GM12878 (cell line): ENCODE results near the gene CCDC32. TPM values are rescaled to one million over a fixed set of nuclear protein-coding genes. Genes with fewer than 3 reads are reported as not detected.
A peak's percentile ranks its signal among the peaks of the same experiment; 100 is the strongest.

Experiments used
- ATAC-seq: fragments of 200-7000 bp; cut with Tn5 transposase; 3 replicates; pipeline ENCODE4 v1.9.1; 2020; ENCODE audit warnings: mild to moderate bottlenecking, moderate library complexity
- BruUV-seq: library from RNA; stranded (reverse); fragments of 400-500 nt; replicated peaks from 2 replicates; lab custom pipeline; 2021; lab: Mats Ljungman, UMichigan
- CTCF ChIA-PET: fragments of 300-600 bp; sonication (Branson Sonifier 250); formaldehyde crosslinking; extraction: SDS; loops from one replicate; lab custom pipeline; 2021; ENCODE audit warnings: inconsistent platforms; lab: Yijun Ruan, JAX
- POLR2A ChIA-PET: fragments of 350-600 bp; formaldehyde crosslinking; extraction: SDS; loops from one replicate; lab custom pipeline; 2021; ENCODE audit warnings: inconsistent platforms; lab: Charles Lee
- RAD21 ChIA-PET: fragments of 300-600 bp; sonication (Branson Sonifier 250); formaldehyde crosslinking; loops from one replicate; lab custom pipeline; 2023; ENCODE audit warnings: antibody characterized with exemption; ENCODE audit not compliant: unreplicated experiment; lab: Charles Lee
- SMC1A ChIA-PET: fragments of 300-600 bp; sonication (Branson Sonifier 250); formaldehyde crosslinking; loops from one replicate; lab custom pipeline; 2023; ENCODE audit not compliant: unreplicated experiment, uncharacterized antibody; lab: Charles Lee
- DNase-seq: peaks from one replicate; pipeline ENCODE4 v3.0.0-alpha.2; 2011; ENCODE audit warnings: low read depth, low spot score
- FAIRE-seq: peaks from 3 replicates; lab custom pipeline; 2011; peaks lifted over from hg19 to GRCh38; lab: Jason Lieb, UNC
- H2AFZ ChIP-seq: 2 replicates; pipeline ENCODE4 v1.6.0; 2011; ENCODE audit warnings: low read depth, low read length, control low read depth; ENCODE audit not compliant: control insufficient read depth
- H3K27ac ChIP-seq: 2 replicates; pipeline ENCODE4 v1.5.1; 2011; ENCODE audit warnings: control low read depth; ENCODE audit not compliant: control insufficient read depth, insufficient read depth
- H3K27me3 ChIP-seq, 2 experiments: replicated peaks in 1 of 2; 2 replicates each; pipeline versions ENCODE4 v1.6.0 to v1.6.1; 2011; ENCODE audit warnings: low read length in 1 of 2; ENCODE audit not compliant: control insufficient read depth in 2 of 2, insufficient read depth in 2 of 2
- H3K36me3 ChIP-seq, 2 experiments: 2 replicates each; pipeline ENCODE4 v1.5.1; 2011; ENCODE audit warnings: low read length in 1 of 2; ENCODE audit not compliant: control insufficient read depth in 2 of 2, insufficient read depth in 2 of 2
- H3K4me1 ChIP-seq: 2 replicates; pipeline ENCODE4 v1.6.1; 2011; ENCODE audit warnings: mild to moderate bottlenecking, low read length, moderate library complexity, mixed read lengths; ENCODE audit not compliant: control insufficient read depth, insufficient read depth
- H3K4me2 ChIP-seq: 2 replicates; pipeline ENCODE4 v1.6.0; 2011; ENCODE audit warnings: control low read depth; ENCODE audit not compliant: control insufficient read depth, insufficient read depth
- H3K4me3 ChIP-seq: fragments of 200-600 bp; sonication (generic); 2 replicates; pipeline ENCODE4 v1.5.1; 2016
- H3K79me2 ChIP-seq: 2 replicates; pipeline ENCODE4 v1.6.0; 2011; ENCODE audit warnings: low read length; ENCODE audit not compliant: control insufficient read depth, insufficient read depth
- H3K9ac ChIP-seq: 2 replicates; pipeline ENCODE4 v1.8.0; 2011; ENCODE audit warnings: low read length, control low read depth, mixed read lengths; ENCODE audit not compliant: control insufficient read depth, insufficient read depth
- H3K9me3 ChIP-seq: replicated peaks from 3 replicates; pipeline ENCODE4 v1.5.1; 2011; ENCODE audit warnings: mild to moderate bottlenecking, low read length; ENCODE audit not compliant: control insufficient read depth, insufficient read depth
- H4K20me1 ChIP-seq: 2 replicates; pipeline ENCODE4 v1.6.0; 2011; ENCODE audit not compliant: control insufficient read depth, insufficient read depth
- ASH2L ChIP-seq: fragments of 300-600, 200-600 bp; sonication (generic); IDR thresholded peaks from 2 replicates; pipeline ENCODE4 v1.6.1; 2017; ENCODE audit warnings: low read depth, mild to moderate bottlenecking, borderline replicate concordance
- BMI1 ChIP-seq: fragments of 450-650 bp; IDR thresholded peaks from 2 replicates; pipeline ENCODE4 v1.6.1; 2016; ENCODE audit warnings: mild to moderate bottlenecking, moderate library complexity, borderline replicate concordance
- FOXK2 ChIP-seq: fragments of 450-650 bp; IDR thresholded peaks from 2 replicates; pipeline ENCODE4 v1.6.1; 2017; ENCODE audit warnings: mild to moderate bottlenecking, moderate library complexity
- IKZF2 ChIP-seq, 2 experiments: fragments of 450-650 bp; IDR thresholded peaks; 2 replicates each; pipeline ENCODE4 v1.6.1; 2017; ENCODE audit warnings: mild to moderate bottlenecking in 2 of 2, moderate library complexity in 2 of 2
- KDM1A ChIP-seq: fragments of 200-600 bp; sonication (generic); IDR thresholded peaks from 2 replicates; pipeline ENCODE4 v1.6.1; 2016; ENCODE audit warnings: borderline replicate concordance
- LARP7 ChIP-seq: fragments of 450-650 bp; IDR thresholded peaks from 2 replicates; pipeline ENCODE4 v1.6.1; 2017; ENCODE audit warnings: mild to moderate bottlenecking
- MEF2A ChIP-seq: IDR thresholded peaks from 2 replicates; pipeline ENCODE4 v1.6.1; 2011; ENCODE audit warnings: low read depth, mild to moderate bottlenecking, low read length, moderate library complexity; ENCODE audit not compliant: insufficient read depth
- MTA2 ChIP-seq: fragments of 450-650 bp; IDR thresholded peaks from 2 replicates; pipeline ENCODE4 v1.6.1; 2016; ENCODE audit warnings: low read depth, mild to moderate bottlenecking, moderate library complexity
- MXI1 ChIP-seq: fragments of 150-350 bp; IDR thresholded peaks from 2 replicates; pipeline ENCODE4 v1.6.1; 2011; ENCODE audit warnings: low read depth, mild to moderate bottlenecking, inconsistent platforms, low read length, improper control_type of control experiment
- RCOR1 ChIP-seq: conservative IDR thresholded peaks from 2 replicates; pipeline ENCODE4 v1.6.1; 2012; ENCODE audit warnings: low read depth, low read length, improper control_type of control experiment
- SMAD5 ChIP-seq: IDR thresholded peaks from 2 replicates; pipeline ENCODE4 v1.6.1; 2016; ENCODE audit warnings: antibody characterized with exemption, low read depth
- SRF ChIP-seq, 2 experiments: IDR thresholded peaks; 2 replicates each; pipeline ENCODE4 v1.6.1; 2011; ENCODE audit warnings: low read depth in 2 of 2, low read length in 2 of 2, mild to moderate bottlenecking in 1 of 2, moderate library complexity in 1 of 2
- ZNF207 ChIP-seq: fragments of 450-650 bp; IDR thresholded peaks from 2 replicates; pipeline ENCODE4 v1.6.1; 2014; ENCODE audit warnings: antibody characterized with exemption, mild to moderate bottlenecking, borderline replicate concordance
- ZNF24 ChIP-seq: fragments of 450-650 bp; IDR thresholded peaks from 2 replicates; pipeline ENCODE4 v1.6.1; 2017; ENCODE audit warnings: antibody characterized with exemption, mild to moderate bottlenecking
- ZNF622 ChIP-seq: fragments of 450-650 bp; IDR thresholded peaks from 2 replicates; pipeline ENCODE4 v1.6.1; 2017; ENCODE audit warnings: mild to moderate bottlenecking, inconsistent platforms
- WGBS: methylation state at CpG from one replicate; pipeline ENCODE4 v1.1.6; 2016; ENCODE audit warnings: low lambda C conversion rate; ENCODE audit not compliant: insufficient replicate concordance, insufficient coverage; ENCODE audit errors: missing lambda C conversion rate; 5-methylcytosine and 5-hydroxymethylcytosine counted together
- in situ Hi-C: fragments of 300-500 bp; cut with MboI; formaldehyde crosslinking; loops from 9 replicates; pipeline ENCODE4 v1.14.3; 2018; ENCODE audit warnings: mixed read lengths
- intact Hi-C: fragments of 100-400 bp; cut with micrococcal nuclease; formaldehyde crosslinking; loops from one replicate; pipeline ENCODE4 v1.14.2; 2022; ENCODE audit not compliant: unreplicated experiment
- polyA plus RNA-seq, 11 experiments: library from polyadenylated mRNA; depleted of rRNA in 4 of 11; unstranded in 6 of 11; stranded (reverse) in 5 of 11; fragments of >200 nt; fragmentation: Nextera tagmentation in 4 of 11; fragmentation: Illumina TruSeq in 1 of 11; extraction: Ambion mirVana in 4 of 11; extraction: Trizol in 1 of 11; gene quantifications; 1 replicate in 1 of 11; 2 replicates in 10 of 11; pipeline versions ENCODE4 v1.2.1 to v1.2.3, GENCODE V29; 2011 to 2016; ENCODE audit warnings: inconsistent platforms in 2 of 11, missing spikeins in 2 of 11, low read depth in 1 of 11
- total RNA-seq, 4 experiments: library from RNA; depleted of rRNA in 3 of 4; stranded (reverse); fragments of >200 nt in 3 of 4; fragmentation: Illumina TruSeq in 1 of 4; extraction: Trizol in 1 of 4; gene quantifications; 2 replicates each; pipeline versions ENCODE4 v1.2.1 to v1.2.3, GENCODE V29; 2013 to 2021
- TF ChIP-seq, protein P1 (sequence below): fragments of 450-650 bp; IDR thresholded peaks from 2 replicates; pipeline ENCODE4 v1.6.1; 2014; ENCODE audit warnings: mild to moderate bottlenecking
- TF ChIP-seq, protein P2 (sequence below): IDR thresholded peaks from 2 replicates; pipeline ENCODE4 v1.6.1; 2012; ENCODE audit warnings: low read depth, low read length, improper control_type of control experiment
- TF ChIP-seq, protein P3 (sequence below): IDR thresholded peaks from 2 replicates; pipeline ENCODE4 v1.6.1; 2012; ENCODE audit warnings: low read length, inconsistent platforms
- TF ChIP-seq, protein P4 (sequence below): fragments of 450-650 bp; IDR thresholded peaks from 2 replicates; pipeline ENCODE4 v1.6.1; 2016; ENCODE audit warnings: mild to moderate bottlenecking

Gene CCDC32
- total and polyA plus RNA-seq, 10 of the 15 experiments (the other 5 are each of a cell fraction or from before 2014, with no cell fraction given) = 30.2 to 74.3 (median 46.5) TPM

DNA sequence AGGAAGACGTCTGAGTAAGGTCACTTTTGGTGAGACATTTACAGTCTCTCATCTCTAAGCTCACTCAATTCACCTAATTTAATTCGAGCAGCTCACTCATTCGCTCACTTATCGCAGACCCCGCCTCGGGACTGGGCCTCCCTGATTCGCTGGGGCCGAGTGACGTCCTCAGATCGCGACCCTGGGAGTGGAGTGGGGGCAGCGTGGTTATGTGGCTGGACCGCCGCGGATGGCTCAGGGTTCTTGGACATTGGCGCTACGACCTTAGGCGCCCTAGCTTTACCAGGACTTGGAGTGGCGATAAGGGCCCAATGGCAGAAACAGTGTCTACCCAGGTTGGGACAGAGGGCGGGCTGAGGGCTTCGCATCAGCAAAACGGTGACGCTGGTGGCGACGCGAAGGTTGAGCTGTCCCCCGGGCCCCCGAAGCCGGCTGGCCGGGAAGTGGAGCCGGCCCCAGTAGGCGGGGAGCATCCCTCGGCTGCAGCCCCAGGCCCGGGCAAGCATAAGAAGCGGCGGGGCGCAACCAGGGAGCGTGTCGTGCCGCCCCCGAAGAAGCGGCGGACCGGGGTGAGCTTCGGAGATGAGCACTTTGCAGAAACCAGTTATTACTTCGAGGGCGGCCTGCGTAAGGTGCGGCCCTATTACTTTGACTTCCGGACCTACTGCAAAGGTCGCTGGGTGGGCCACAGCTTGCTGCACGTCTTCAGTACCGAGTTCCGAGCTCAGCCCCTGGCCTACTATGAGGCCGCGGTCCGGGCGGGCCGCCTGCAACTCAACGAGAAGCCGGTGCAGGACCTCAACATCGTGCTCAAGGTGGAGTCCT is 4.5 kb upstream of the CCDC32 start, which contains the start of gene RPUSD2:
Gene RPUSD2 (plus strand): TSS at position 171 of the 825 bp plus-strand sequence. CDS start 39 bp downstream, at position 210.
- SMC1A ChIA-PET = interaction anchor here (0.7 to 1.8 kb wide), 22 partner anchors 10 to 216 kb away, joined by 3 to 17 read pairs (median 4); partner anchors contain the start of gene KNL1
- TF ChIP-seq, protein P1, sequence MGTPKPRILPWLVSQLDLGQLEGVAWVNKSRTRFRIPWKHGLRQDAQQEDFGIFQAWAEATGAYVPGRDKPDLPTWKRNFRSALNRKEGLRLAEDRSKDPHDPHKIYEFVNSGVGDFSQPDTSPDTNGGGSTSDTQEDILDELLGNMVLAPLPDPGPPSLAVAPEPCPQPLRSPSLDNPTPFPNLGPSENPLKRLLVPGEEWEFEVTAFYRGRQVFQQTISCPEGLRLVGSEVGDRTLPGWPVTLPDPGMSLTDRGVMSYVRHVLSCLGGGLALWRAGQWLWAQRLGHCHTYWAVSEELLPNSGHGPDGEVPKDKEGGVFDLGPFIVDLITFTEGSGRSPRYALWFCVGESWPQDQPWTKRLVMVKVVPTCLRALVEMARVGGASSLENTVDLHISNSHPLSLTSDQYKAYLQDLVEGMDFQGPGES = no peak
- peak in 1 of 2 experiments; percentile 81; a peak in 2 of 4 replicates for TF ChIP-seq SRF (IDR thresholded peaks at IDR 0.05; ENCODE audit: low read depth in 2 of 2, low read length in 2 of 2)
- no peak for TF ChIP-seq BMI1
- no peak for TF ChIP-seq MTA2
- TF ChIP-seq IKZF2 (IDR thresholded peaks at IDR 0.05) = no peak
- 0 out of 2 replicates have a peak, but pooled peaks have one; percentile 23 for TF ChIP-seq MEF2A
- TF ChIP-seq ASH2L = peak; percentile 91; the same call in 1 of the 2 replicates
- TF ChIP-seq KDM1A = no peak
- TF ChIP-seq FOXK2 = no peak
- no peak for TF ChIP-seq RCOR1
- TF ChIP-seq, protein P2, sequence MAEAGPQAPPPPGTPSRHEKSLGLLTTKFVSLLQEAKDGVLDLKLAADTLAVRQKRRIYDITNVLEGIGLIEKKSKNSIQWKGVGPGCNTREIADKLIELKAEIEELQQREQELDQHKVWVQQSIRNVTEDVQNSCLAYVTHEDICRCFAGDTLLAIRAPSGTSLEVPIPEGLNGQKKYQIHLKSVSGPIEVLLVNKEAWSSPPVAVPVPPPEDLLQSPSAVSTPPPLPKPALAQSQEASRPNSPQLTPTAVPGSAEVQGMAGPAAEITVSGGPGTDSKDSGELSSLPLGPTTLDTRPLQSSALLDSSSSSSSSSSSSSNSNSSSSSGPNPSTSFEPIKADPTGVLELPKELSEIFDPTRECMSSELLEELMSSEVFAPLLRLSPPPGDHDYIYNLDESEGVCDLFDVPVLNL = 0 out of 2 replicates have a peak, but pooled peaks have one; percentile 58
- TF ChIP-seq, protein P3, sequence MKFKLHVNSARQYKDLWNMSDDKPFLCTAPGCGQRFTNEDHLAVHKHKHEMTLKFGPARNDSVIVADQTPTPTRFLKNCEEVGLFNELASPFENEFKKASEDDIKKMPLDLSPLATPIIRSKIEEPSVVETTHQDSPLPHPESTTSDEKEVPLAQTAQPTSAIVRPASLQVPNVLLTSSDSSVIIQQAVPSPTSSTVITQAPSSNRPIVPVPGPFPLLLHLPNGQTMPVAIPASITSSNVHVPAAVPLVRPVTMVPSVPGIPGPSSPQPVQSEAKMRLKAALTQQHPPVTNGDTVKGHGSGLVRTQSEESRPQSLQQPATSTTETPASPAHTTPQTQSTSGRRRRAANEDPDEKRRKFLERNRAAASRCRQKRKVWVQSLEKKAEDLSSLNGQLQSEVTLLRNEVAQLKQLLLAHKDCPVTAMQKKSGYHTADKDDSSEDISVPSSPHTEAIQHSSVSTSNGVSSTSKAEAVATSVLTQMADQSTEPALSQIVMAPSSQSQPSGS = no peak
- TF ChIP-seq ZNF622 = no peak
- peak; percentile 62; the same call in 1 of the 2 replicates for TF ChIP-seq ZNF207
- TF ChIP-seq, protein P4, sequence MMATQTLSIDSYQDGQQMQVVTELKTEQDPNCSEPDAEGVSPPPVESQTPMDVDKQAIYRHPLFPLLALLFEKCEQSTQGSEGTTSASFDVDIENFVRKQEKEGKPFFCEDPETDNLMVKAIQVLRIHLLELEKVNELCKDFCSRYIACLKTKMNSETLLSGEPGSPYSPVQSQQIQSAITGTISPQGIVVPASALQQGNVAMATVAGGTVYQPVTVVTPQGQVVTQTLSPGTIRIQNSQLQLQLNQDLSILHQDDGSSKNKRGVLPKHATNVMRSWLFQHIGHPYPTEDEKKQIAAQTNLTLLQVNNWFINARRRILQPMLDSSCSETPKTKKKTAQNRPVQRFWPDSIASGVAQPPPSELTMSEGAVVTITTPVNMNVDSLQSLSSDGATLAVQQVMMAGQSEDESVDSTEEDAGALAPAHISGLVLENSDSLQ = no peak
- TF ChIP-seq ZNF24 = no peak
- peak; percentile 83 for TF ChIP-seq LARP7
- TF ChIP-seq MXI1 = peak; percentile 97
- TF ChIP-seq SMAD5 = peak; percentile 88

More for the DNA sequence above, 4.5 kb upstream of the CCDC32 start, which contains the start of gene RPUSD2:
- H2AFZ ChIP-seq = peak within 1 kb of the TSS; percentile 98
- in situ Hi-C loops = no loop called here
- peak within 1 kb of the TSS; percentile 70 for H3K9ac ChIP-seq
- TSS peak; percentile 86 for BruUV-seq
- H3K4me3 ChIP-seq = peak within 1 kb of the TSS; percentile 84
- RAD21 ChIA-PET = interaction anchor here (0.8 to 1.7 kb wide), 15 partner anchors 11 to 302 kb away, joined by 3 to 17 read pairs (median 6); partner anchors contain the start of genes KNL1 and RAD51
- H3K27me3 ChIP-seq = no peaks in the 10 kb centered on the region
- peak; percentile 76 for FAIRE-seq
- peaks cover 4 to 9% of the 10 kb centered on the region in 2 experiments; a peak in 3 of 4 replicates for H3K36me3 ChIP-seq
- H3K27ac ChIP-seq = peak within 1 kb of the TSS; percentile 49
- peak; percentile 78 for ATAC-seq
- H3K4me2 ChIP-seq = peak within 1 kb of the TSS; percentile 90
- WGBS = under 1% methylated on average over 62 of the region's 62 CpGs
- peaks cover 22% of the 10 kb centered on the region for H3K79me2 ChIP-seq
- CTCF ChIA-PET = interaction anchor here (0.8 to 1.7 kb wide), 13 partner anchors 10 to 213 kb away, joined by 3 to 42 read pairs (median 5); partner anchors contain the start of gene GCHFR
- POLR2A ChIA-PET = interaction anchor here (0.5 to 1.8 kb wide), 21 partner anchors 9 to 865 kb away, joined by 3 to 14 read pairs (median 4); partner anchors contain the start of genes KNL1 and RAD51
- H3K9me3 ChIP-seq = no peaks in the 10 kb centered on the region
- H3K4me1 ChIP-seq = peaks cover 10% of the 10 kb centered on the region
- H4K20me1 ChIP-seq = no peaks in the 10 kb centered on the region
- intact Hi-C loops = loop anchor here (2.0 to 5.0 kb wide), 2 partner anchors 27 to 47 kb away; no protein-coding TSS in a partner anchor
- DNase-seq = peak; percentile 66
